Measurements from ENCODE around the gene SPIB. TPM values are rescaled to one million over a fixed set of nuclear protein-coding genes. Genes with fewer than 3 reads are reported as not detected.

Gene SPIB
- total and polyA plus RNA-seq, 2 experiments from 2014 or later = 12.6 to 17.5 TPM

DNA sequence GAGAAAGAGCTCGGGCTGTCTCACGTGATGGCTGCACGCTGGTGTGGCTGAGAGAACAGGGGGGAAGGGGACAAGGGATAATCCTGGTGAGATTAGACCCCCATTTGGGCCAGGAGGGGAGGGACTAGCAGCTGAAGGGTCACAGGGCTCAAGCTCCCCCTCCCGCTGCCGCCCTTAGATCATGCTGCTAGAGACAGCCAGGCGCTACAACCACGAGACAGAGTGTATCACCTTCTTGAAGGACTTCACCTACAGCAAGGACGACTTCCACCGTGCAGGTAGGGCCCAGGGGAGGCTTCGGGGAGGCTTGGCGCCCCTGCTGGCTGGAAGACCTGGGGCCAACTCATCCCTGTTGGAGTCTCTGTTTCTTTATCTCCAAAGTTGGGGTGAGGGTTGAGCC lies 39.1 kb upstream of the SPIB start:
- Histone ChIP-seq H3K79me2 (replicated peaks; ENCODE audit: insufficient read depth) (peaks cover 2% of the 10 kb centered on the region), H3F3A (replicated peaks; ENCODE audit: low read depth) (peaks cover 14% of the 10 kb centered on the region), H3K9me2 (ENCODE audit: insufficient read depth) (no peaks in the 10 kb centered on the region), H3K27me3 (ENCODE audit: insufficient read depth) (no peaks in the 10 kb centered on the region), H3K4me2 (no peak overlapping the region), H2AFZ (no peak overlapping the region), H3K27ac (ENCODE audit: low read depth) (no peak overlapping the region), H3K36me3 (ENCODE audit: insufficient read depth) (peaks cover 9% of the 10 kb centered on the region; the same call in 1 of the 2 replicates), H3K4me3 (no peak overlapping the region), H3K4me1 (ENCODE audit: insufficient read depth) (peaks cover 7% of the 10 kb centered on the region), H4K20me1 (replicated peaks; ENCODE audit: insufficient read depth) (peaks cover 4% of the 10 kb centered on the region)
- no peak for DNase-seq (ENCODE audit: low spot score)
- H3K36me3 Mint-ChIP-seq (ENCODE audit: low read depth) = peaks cover 37% of the 10 kb centered on the region
- TF ChIP-seq CTCF (conservative IDR thresholded peaks at IDR 0.05; ENCODE audit: low read depth in 2 of 2) = peak in 1 of 2 experiments; percentile 18; a peak in 1 of 4 replicates
- TF ChIP-seq POLR2AphosphoS5 (IDR thresholded peaks at IDR 0.05; ENCODE audit: low read depth) = no peak
- H3K4me1 Mint-ChIP-seq = peaks cover 8% of the 10 kb centered on the region
- no peak for ATAC-seq
- H3K27me3 Mint-ChIP-seq (ENCODE audit: insufficient read depth, low read depth, poor library complexity) = peaks cover 23% of the 10 kb centered on the region
- no peak overlapping the region for H3K27ac Mint-ChIP-seq
- H3K4me3 Mint-ChIP-seq = no peak overlapping the region
- peaks cover 6% of the 10 kb centered on the region; the same call in 1 of the 3 replicates for H3K9me3 Mint-ChIP-seq

DNA sequence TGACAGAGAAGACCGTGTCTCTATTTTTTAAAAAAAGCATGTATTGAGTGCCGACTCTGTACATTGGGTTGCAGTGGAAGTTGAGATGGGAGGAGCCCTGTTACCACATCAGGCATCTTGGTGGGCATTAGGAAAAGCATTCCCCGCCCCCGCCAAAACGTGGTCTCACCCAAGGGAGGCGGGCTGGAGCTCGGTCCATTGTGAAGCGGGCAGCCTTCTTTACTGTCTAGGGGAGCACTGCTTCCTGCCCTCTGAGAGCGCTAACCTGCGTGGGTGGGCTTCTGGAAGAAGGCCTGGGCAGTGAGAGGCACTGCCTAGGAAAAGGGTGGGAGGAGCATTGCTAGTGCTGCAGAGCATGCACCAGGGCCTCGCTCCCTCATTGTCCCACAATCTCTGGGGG lies 38.6 kb upstream of the SPIB start:
- H3K79me2 ChIP-seq (replicated peaks; ENCODE audit: insufficient read depth) = peaks cover 7% of the 10 kb centered on the region
- H3K4me1 ChIP-seq (ENCODE audit: insufficient read depth) = peaks cover 11% of the 10 kb centered on the region
- H2AFZ ChIP-seq = no peak overlapping the region
- Mint-ChIP-seq H3K9me3 (peaks cover 6% of the 10 kb centered on the region; the same call in 1 of the 3 replicates), H3K27me3 (ENCODE audit: insufficient read depth, low read depth, poor library complexity) (peaks cover 23% of the 10 kb centered on the region), H3K27ac (no peak overlapping the region), H3K36me3 (ENCODE audit: low read depth) (peaks cover 39% of the 10 kb centered on the region), H3K4me1 (peaks cover 13% of the 10 kb centered on the region), H3K4me3 (no peak overlapping the region)
- H3K36me3 ChIP-seq (ENCODE audit: insufficient read depth) = peaks cover 9% of the 10 kb centered on the region; the same call in 1 of the 2 replicates
- TF ChIP-seq ZNF331 (CRISPR knock-in tag; IDR thresholded peaks at IDR 0.05; ENCODE audit: low read depth) (no peak), ZNF462 (CRISPR knock-in tag; IDR thresholded peaks at IDR 0.05) (no peak), CREB1 (CRISPR knock-in tag; IDR thresholded peaks at IDR 0.05; ENCODE audit: low read depth) (no peak), CTCF (conservative IDR thresholded peaks at IDR 0.05; ENCODE audit: low read depth in 2 of 2) (no peak), POLR2AphosphoS5 (IDR thresholded peaks at IDR 0.05; ENCODE audit: low read depth) (no peak), JUNB (IDR thresholded peaks at IDR 0.05; ENCODE audit: unreplicated experiment) (no peak), EZH2 (IDR thresholded peaks at IDR 0.05; ENCODE audit: low read depth, unreplicated experiment) (no peak)
- DNase-seq (ENCODE audit: low spot score) (no peak), ATAC-seq (no peak)
- peaks cover 4% of the 10 kb centered on the region for H4K20me1 ChIP-seq (replicated peaks; ENCODE audit: insufficient read depth)
- H3K4me3 ChIP-seq = no peak overlapping the region
- H3F3A ChIP-seq (replicated peaks; ENCODE audit: low read depth) = peaks cover 14% of the 10 kb centered on the region
- no peaks in the 10 kb centered on the region for H3K27me3 ChIP-seq (ENCODE audit: insufficient read depth)
- no peak overlapping the region for H3K4me2 ChIP-seq
- no peak overlapping the region for H3K27ac ChIP-seq (ENCODE audit: low read depth)
- H3K9me2 ChIP-seq (ENCODE audit: insufficient read depth) = no peaks in the 10 kb centered on the region
